OCI-LY1 (cell line): Measurements from ENCODE around the gene FKBP3.

ENCODE experiments used
- H2AFZ ChIP-seq: fragments of 200-600 bp; sonication (generic), shearing (Covaris generic); 2 replicates; pipeline ENCODE4 v1.6.0; 2014; ENCODE audit warnings: antibody characterized with exemption, mild to moderate bottlenecking, low read length
- H3F3A ChIP-seq: fragments of 200-600 bp; sonication (generic), shearing (Covaris generic); 2 replicates; pipeline ENCODE4 v1.6.0; 2014; ENCODE audit warnings: mild to moderate bottlenecking, antibody characterized with exemption, low read length, moderate library complexity; ENCODE audit not compliant: insufficient read depth
- H3K27ac ChIP-seq: fragments of 200-600 bp; sonication (generic); 2 replicates; pipeline ENCODE4 v1.5.1; 2014; ENCODE audit warnings: low read length, mixed run types, mild to moderate bottlenecking, low read depth; ENCODE audit not compliant: poor library complexity, severe bottlenecking
- H3K27me3 ChIP-seq: fragments of 200-600 bp; sonication (generic); 2 replicates; pipeline ENCODE4 v1.6.0; 2014; ENCODE audit warnings: antibody characterized with exemption, mild to moderate bottlenecking, low read length, moderate library complexity; ENCODE audit not compliant: insufficient read depth
- H3K36me3 ChIP-seq: fragments of 200-600 bp; sonication (generic); 2 replicates; pipeline ENCODE4 v1.6.1; 2014; ENCODE audit warnings: mild to moderate bottlenecking, antibody characterized with exemption, low read length, moderate library complexity, mixed read lengths; ENCODE audit not compliant: insufficient read depth
- H3K4me1 ChIP-seq: fragments of 200-600 bp; sonication (generic); 2 replicates; pipeline ENCODE4 v1.5.1; 2014; ENCODE audit warnings: mild to moderate bottlenecking, low read length, moderate library complexity; ENCODE audit not compliant: insufficient read depth, severe bottlenecking
- H3K4me2 ChIP-seq: fragments of 200-600 bp; sonication (generic), shearing (Covaris generic); 2 replicates; pipeline ENCODE4 v1.6.1; 2014; ENCODE audit warnings: low read length
- H3K4me3 ChIP-seq: fragments of 200-600 bp; sonication (generic); 2 replicates; pipeline ENCODE4 v1.5.1; 2014; ENCODE audit warnings: low read length, low read depth, mild to moderate bottlenecking, mixed read lengths; ENCODE audit not compliant: poor library complexity, severe bottlenecking
- H3K79me2 ChIP-seq: fragments of 200-600 bp; shearing (Covaris generic); 2 replicates; pipeline ENCODE4 v1.6.1; 2016; ENCODE audit warnings: mixed run types, low read length, mixed read lengths; ENCODE audit not compliant: insufficient read depth
- H3K9ac ChIP-seq: fragments of 200-600 bp; sonication (generic), shearing (Covaris generic); 2 replicates; pipeline ENCODE4 v1.6.1; 2014; ENCODE audit warnings: mild to moderate bottlenecking, low read length, mixed read lengths
- H3K9me2 ChIP-seq: fragments of 200-600 bp; sonication (generic), shearing (Covaris generic); 2 replicates; pipeline ENCODE4 v1.6.1; 2014; ENCODE audit warnings: low read depth, mild to moderate bottlenecking, low read length, mixed read lengths
- H3K9me3 ChIP-seq: fragments of 200-600 bp; shearing (Covaris generic); 2 replicates; pipeline ENCODE4 v1.6.1; 2014; ENCODE audit warnings: low read length, mixed read lengths
- H4K20me1 ChIP-seq: fragments of 200-600 bp; sonication (generic), shearing (Covaris generic); 2 replicates; pipeline ENCODE4 v1.6.0; 2016; ENCODE audit warnings: mild to moderate bottlenecking, low read length; ENCODE audit not compliant: insufficient read depth
- CTCF ChIP-seq: fragments of 200-600 bp; sonication (generic), shearing (Covaris generic); IDR thresholded peaks from 2 replicates; pipeline ENCODE4 v1.5.1; 2017; ENCODE audit warnings: mild to moderate bottlenecking, antibody characterized with exemption, low read length, moderate library complexity, mixed read lengths
- EZH2 ChIP-seq: fragments of 200-600 bp; sonication (generic), shearing (Covaris generic); IDR thresholded peaks from 2 replicates; pipeline ENCODE4 v1.8.0; 2017; ENCODE audit warnings: borderline replicate concordance, mixed run types, mild to moderate bottlenecking, antibody characterized with exemption, low read length, moderate library complexity, mixed read lengths

Gene FKBP3

GRCh38 chr14:45135659-45136395 lies 1.5 kb upstream of the FKBP3 start, which contains the start of gene FANCM:
Gene FANCM (plus strand): TSS chr14:45135930. CDS start chr14:45136032, 102 bp downstream.
- H2AFZ ChIP-seq, result peak within 1 kb of the TSS; percentile 97
- H3K9me3 ChIP-seq, result no peaks in the 10 kb centered on the region
- H3F3A ChIP-seq, result no peaks in the 10 kb centered on the region
- H4K20me1 ChIP-seq, result no peaks in the 10 kb centered on the region
- H3K4me1 ChIP-seq, result peaks cover 62% of the 10 kb centered on the region
- H3K79me2 ChIP-seq, result peaks cover 55% of the 10 kb centered on the region
- peak within 1 kb of the TSS; percentile 90 for H3K4me2 ChIP-seq
- H3K36me3 ChIP-seq, result no peaks in the 10 kb centered on the region
- H3K27me3 ChIP-seq, result no peaks in the 10 kb centered on the region
- peak within 1 kb of the TSS; percentile 77 for H3K9ac ChIP-seq
- H3K27ac ChIP-seq, result peak within 1 kb of the TSS; percentile 79
- TF ChIP-seq EZH2 (no peak), CTCF (no peak)
- H3K9me2 ChIP-seq, result no peaks in the 10 kb centered on the region
- H3K4me3 ChIP-seq, result peak within 1 kb of the TSS; percentile 92

DNA sequence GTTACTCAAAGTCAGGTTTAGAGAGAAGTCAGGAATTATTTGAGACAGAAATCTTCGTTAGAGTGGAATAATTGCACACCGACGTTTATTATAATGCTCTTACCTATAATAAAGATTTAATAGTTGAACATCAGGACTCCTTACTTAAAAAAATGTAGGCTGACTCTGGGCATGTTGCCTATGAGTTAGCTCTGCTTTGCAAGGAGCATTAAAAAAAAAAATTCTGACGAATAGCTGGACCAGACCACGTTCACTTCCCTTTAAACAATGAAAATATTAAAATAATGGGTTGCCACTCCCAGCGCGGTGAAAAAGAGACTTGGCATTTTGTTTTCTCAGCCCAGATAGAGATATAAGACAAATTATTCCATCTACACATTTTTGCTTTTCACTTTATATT lies 875 bp upstream of the FKBP3 start:
- Histone ChIP-seq H3K9me2 (no peaks in the 10 kb centered on the region), H3K9me3 (no peaks in the 10 kb centered on the region), H3K9ac (peak overlapping the region; percentile 77), H4K20me1 (no peaks in the 10 kb centered on the region), H3K4me2 (peak overlapping the region; percentile 90), H3F3A (no peaks in the 10 kb centered on the region), H3K36me3 (no peaks in the 10 kb centered on the region), H2AFZ (peak overlapping the region; percentile 97), H3K27ac (peak overlapping the region; percentile 79), H3K4me3 (peak overlapping the region; percentile 92), H3K27me3 (no peaks in the 10 kb centered on the region), H3K79me2 (peaks cover 49% of the 10 kb centered on the region), H3K4me1 (peaks cover 58% of the 10 kb centered on the region)
- TF ChIP-seq CTCF (no peak), EZH2 (no peak)

GRCh38 chr14:45133683-45134050 lies 614 bp downstream of the FKBP3 start:
- H3K9me2 ChIP-seq, result no peaks in the 10 kb centered on the region
- H3K27ac ChIP-seq, result peak overlapping the region; percentile 62
- peak overlapping the region; percentile 81 for H3K4me2 ChIP-seq
- peaks cover 35% of the 10 kb centered on the region for H3K79me2 ChIP-seq
- H2AFZ ChIP-seq, result no peak overlapping the region
- H3K4me3 ChIP-seq, result peak overlapping the region; percentile 92
- peaks cover 6% of the 10 kb centered on the region; the same call in 1 of the 2 replicates for H3K36me3 ChIP-seq
- no peaks in the 10 kb centered on the region for H3K27me3 ChIP-seq
- TF ChIP-seq CTCF (no peak), EZH2 (no peak)
- H3K4me1 ChIP-seq, result peaks cover 44% of the 10 kb centered on the region
- no peaks in the 10 kb centered on the region for H4K20me1 ChIP-seq
- H3K9ac ChIP-seq, result peak overlapping the region; percentile 94
- no peaks in the 10 kb centered on the region for H3K9me3 ChIP-seq
- no peaks in the 10 kb centered on the region for H3F3A ChIP-seq
